Uterus (tissue), 2 donors: ENCODE data around the gene TXLNA.

Experiments
- POLR2A ChIP-seq, 2 donors: fragments of 450-650 bp; IDR thresholded peaks; one replicate each; pipeline ENCODE4 v1.6.1; 2016; ENCODE audit warnings: antibody characterized with exemption in 2 of 2, mild to moderate bottlenecking in 1 of 2, moderate library complexity in 1 of 2
- TF ChIP-seq, protein P1 (sequence below), 4 experiments: fragments of 200-600 bp in 2 of 4; fragments of 450-650 bp in 2 of 4; sonication (generic) in 2 of 4; IDR thresholded peaks; one replicate each; pipeline ENCODE4 v1.5.1; 2016 to 2019; ENCODE audit warnings: antibody characterized with exemption in 4 of 4, mild to moderate bottlenecking in 2 of 4, moderate library complexity in 1 of 4

DNA sequence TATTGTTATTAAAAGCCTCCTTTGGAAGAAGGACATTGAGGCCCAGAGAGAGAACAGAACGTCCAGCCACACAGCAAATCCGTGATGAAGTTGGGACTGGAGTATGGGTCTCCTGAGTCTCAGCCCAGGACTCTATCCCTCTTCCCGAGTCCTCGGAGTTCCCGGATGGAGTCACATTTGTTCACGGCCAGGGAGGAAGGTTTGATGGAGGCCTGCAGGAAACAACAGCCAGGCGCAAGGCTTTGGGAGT lies 357 bp upstream of the TXLNA start:
- TF ChIP-seq, protein P1, sequence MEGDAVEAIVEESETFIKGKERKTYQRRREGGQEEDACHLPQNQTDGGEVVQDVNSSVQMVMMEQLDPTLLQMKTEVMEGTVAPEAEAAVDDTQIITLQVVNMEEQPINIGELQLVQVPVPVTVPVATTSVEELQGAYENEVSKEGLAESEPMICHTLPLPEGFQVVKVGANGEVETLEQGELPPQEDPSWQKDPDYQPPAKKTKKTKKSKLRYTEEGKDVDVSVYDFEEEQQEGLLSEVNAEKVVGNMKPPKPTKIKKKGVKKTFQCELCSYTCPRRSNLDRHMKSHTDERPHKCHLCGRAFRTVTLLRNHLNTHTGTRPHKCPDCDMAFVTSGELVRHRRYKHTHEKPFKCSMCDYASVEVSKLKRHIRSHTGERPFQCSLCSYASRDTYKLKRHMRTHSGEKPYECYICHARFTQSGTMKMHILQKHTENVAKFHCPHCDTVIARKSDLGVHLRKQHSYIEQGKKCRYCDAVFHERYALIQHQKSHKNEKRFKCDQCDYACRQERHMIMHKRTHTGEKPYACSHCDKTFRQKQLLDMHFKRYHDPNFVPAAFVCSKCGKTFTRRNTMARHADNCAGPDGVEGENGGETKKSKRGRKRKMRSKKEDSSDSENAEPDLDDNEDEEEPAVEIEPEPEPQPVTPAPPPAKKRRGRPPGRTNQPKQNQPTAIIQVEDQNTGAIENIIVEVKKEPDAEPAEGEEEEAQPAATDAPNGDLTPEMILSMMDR (IDR thresholded peaks at IDR 0.05): no peak
- no peak for TF ChIP-seq POLR2A (IDR thresholded peaks at IDR 0.05)
